Uterus (tissue), 4 donors: ENCODE results near the gene IL22. TPM values are rescaled to one million over a fixed set of nuclear protein-coding genes. Genes with fewer than 3 reads are reported as not detected.

Experiments
- DNase-seq, 2 donors: peaks; one replicate each; pipeline ENCODE4 v3.0.0-alpha.2; 2019 to 2020
- H3K27ac ChIP-seq, 2 donors: fragments of 200-600 bp; sonication (generic); 1 replicate in 1 of 2; 2 replicates in 1 of 2; pipeline ENCODE4 v1.5.1; 2016 to 2018
- H3K27me3 ChIP-seq, 2 donors: fragments of 200-600 bp; sonication (generic); one replicate each; pipeline ENCODE4 v1.5.1; 2018 to 2019; ENCODE audit warnings: control low read depth in 1 of 2
- H3K36me3 ChIP-seq, 2 donors: fragments of 200-600 bp; sonication (generic); one replicate each; pipeline ENCODE4 v1.5.1; 2019; ENCODE audit warnings: control low read depth in 1 of 2
- H3K4me1 ChIP-seq, 2 donors: fragments of 200-600 bp; sonication (generic); one replicate each; pipeline ENCODE4 v1.5.1; 2018 to 2019; ENCODE audit warnings: control low read depth in 1 of 2
- H3K4me3 ChIP-seq, 2 donors: fragments of 200-600 bp; sonication (generic); 1 replicate in 1 of 2; 2 replicates in 1 of 2; pipeline ENCODE4 v1.5.1; 2018 to 2019; ENCODE audit warnings: mild to moderate bottlenecking in 1 of 2
- H3K9me3 ChIP-seq, 2 donors: fragments of 200-600 bp; sonication (generic); one replicate each; pipeline ENCODE4 v1.5.1; 2019; ENCODE audit warnings: control low read depth in 1 of 2
- CTCF ChIP-seq, 4 experiments: fragments of 200-600 bp in 2 of 4; fragments of 450-650 bp in 2 of 4; sonication (generic) in 2 of 4; IDR thresholded peaks; one replicate each; pipeline ENCODE4 v1.5.1; 2016 to 2019; ENCODE audit warnings: antibody characterized with exemption in 4 of 4, mild to moderate bottlenecking in 2 of 4, moderate library complexity in 1 of 4
- POLR2A ChIP-seq, 2 donors: fragments of 450-650 bp; IDR thresholded peaks; one replicate each; pipeline ENCODE4 v1.6.1; 2016; ENCODE audit warnings: antibody characterized with exemption in 2 of 2, mild to moderate bottlenecking in 1 of 2, moderate library complexity in 1 of 2
- intact Hi-C: fragments of 100-400 bp; cut with DNase I; formaldehyde crosslinking; loops from one replicate; pipeline ENCODE4 v1.15.1; 2023; ENCODE audit warnings: low total_unique reads
- total RNA-seq, 4 donors: library from RNA; depleted of rRNA in 3 of 4; stranded (reverse); fragments of >200 nt in 3 of 4; gene quantifications; one replicate each; pipeline versions ENCODE4 v1.1.0 to v1.2.4, GENCODE V29; 2014 to 2023
- donor health status: DM: yes; HTN: yes; CAD: no.

The IL22 gene
- total RNA-seq, 4 donors from 2014 or later = not detected

DNA sequence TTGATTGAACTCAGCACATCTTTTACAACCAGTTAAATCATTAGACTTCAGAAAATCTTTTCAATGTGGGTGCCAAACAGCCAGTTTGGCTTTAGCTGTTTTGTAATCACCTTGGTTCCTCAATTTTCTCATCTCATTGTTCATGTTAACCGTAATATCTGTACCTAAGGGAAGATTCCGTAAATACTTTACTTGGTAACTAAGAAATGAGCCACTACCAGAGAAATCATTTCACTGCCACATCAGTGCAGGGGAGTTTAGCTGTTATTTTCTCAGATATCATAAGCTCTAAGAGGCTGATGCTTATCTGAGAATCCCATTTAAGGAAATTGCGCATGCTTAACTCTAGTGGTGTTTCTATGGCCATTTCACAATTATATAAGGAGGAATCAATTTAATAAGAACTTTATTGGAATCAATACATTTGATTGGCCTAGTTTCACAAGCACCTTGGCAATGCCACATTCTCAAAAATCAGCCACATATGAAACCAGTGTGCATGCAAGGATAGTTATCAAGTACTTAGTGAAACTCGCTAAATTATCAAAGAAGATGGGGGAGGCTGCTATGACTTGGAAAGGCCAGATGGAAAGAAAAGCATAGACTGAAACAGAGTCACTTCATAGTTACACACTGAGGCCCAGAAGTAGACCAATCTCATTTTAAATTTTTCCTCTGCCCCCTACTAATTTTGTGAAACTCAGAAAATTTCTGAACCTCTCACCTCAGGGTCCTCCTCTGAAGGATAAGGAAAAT is 28.1 kb upstream of the IL22 start:
- no peak for TF ChIP-seq CTCF (IDR thresholded peaks at IDR 0.05)
- TF ChIP-seq POLR2A (IDR thresholded peaks at IDR 0.05) = no peak
- no peak for DNase-seq
- no peaks in the 10 kb centered on the region for H3K36me3 ChIP-seq
- H3K4me3 ChIP-seq = no peak overlapping the region
- no peaks in the 10 kb centered on the region for H3K27me3 ChIP-seq
- H3K27ac ChIP-seq = no peak overlapping the region
- intact Hi-C loops = no loop called here
- H3K9me3 ChIP-seq = no peaks in the 10 kb centered on the region
- no peaks in the 10 kb centered on the region for H3K4me1 ChIP-seq

GRCh38 chr12:68280240-68280639 is 26.8 kb upstream of the IL22 start:
- H3K36me3 ChIP-seq = no peaks in the 10 kb centered on the region
- H3K4me1 ChIP-seq = no peaks in the 10 kb centered on the region
- no peak overlapping the region for H3K4me3 ChIP-seq
- TF ChIP-seq POLR2A (IDR thresholded peaks at IDR 0.05) (no peak), CTCF (IDR thresholded peaks at IDR 0.05) (no peak)
- intact Hi-C loops = no loop called here
- no peaks in the 10 kb centered on the region for H3K9me3 ChIP-seq
- H3K27me3 ChIP-seq = no peaks in the 10 kb centered on the region
- no peak for DNase-seq
- no peak overlapping the region for H3K27ac ChIP-seq

- Histone ChIP-seq H3K9me3 (no peaks in the 10 kb centered on the region), H3K27me3 (no peaks in the 10 kb centered on the region), H3K4me3 (no peak overlapping the region), H3K27ac (no peak overlapping the region), H3K4me1 (no peaks in the 10 kb centered on the region), H3K36me3 (no peaks in the 10 kb centered on the region)
- DNase-seq = no peak
- TF ChIP-seq CTCF (IDR thresholded peaks at IDR 0.05) = no peak
- TF ChIP-seq POLR2A (IDR thresholded peaks at IDR 0.05) = no peak
- intact Hi-C loops = no loop called here
Measured at GRCh38 chr12:68279227-68280054, 26.0 kb upstream of the IL22 start.

DNA sequence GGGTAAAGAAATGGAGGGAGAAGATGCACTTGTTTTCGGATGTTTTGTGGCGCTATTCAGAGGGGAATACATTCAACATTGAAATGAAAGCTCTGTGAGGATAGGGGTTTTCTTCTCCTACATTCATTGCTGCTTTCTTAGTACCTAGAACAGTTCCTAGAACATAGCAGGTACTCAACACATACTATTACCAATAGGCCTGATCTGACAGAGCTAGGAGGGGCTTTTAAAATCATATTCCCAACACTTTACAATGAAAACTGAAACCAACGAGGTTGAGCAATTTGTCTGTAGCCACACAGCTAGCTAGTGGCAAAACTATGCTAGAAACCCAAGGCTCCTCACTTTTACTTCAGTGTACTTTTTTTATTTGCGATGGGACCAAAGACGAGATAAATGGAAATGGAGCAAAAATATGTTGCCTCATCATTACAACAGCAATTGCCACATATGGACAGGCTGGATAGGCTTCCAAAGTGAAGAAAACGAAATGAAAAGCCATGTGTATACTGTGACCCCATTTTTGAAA is 23.1 kb upstream of the IL22 start:
- H3K9me3 ChIP-seq = no peaks in the 10 kb centered on the region
- no peak overlapping the region for H3K4me3 ChIP-seq
- TF ChIP-seq POLR2A (IDR thresholded peaks at IDR 0.05) (no peak), CTCF (IDR thresholded peaks at IDR 0.05) (no peak)
- no peak overlapping the region for H3K27ac ChIP-seq
- DNase-seq = no peak
- no peaks in the 10 kb centered on the region for H3K4me1 ChIP-seq
- H3K36me3 ChIP-seq = no peaks in the 10 kb centered on the region
- intact Hi-C loops = no loop called here
- no peaks in the 10 kb centered on the region for H3K27me3 ChIP-seq

DNA sequence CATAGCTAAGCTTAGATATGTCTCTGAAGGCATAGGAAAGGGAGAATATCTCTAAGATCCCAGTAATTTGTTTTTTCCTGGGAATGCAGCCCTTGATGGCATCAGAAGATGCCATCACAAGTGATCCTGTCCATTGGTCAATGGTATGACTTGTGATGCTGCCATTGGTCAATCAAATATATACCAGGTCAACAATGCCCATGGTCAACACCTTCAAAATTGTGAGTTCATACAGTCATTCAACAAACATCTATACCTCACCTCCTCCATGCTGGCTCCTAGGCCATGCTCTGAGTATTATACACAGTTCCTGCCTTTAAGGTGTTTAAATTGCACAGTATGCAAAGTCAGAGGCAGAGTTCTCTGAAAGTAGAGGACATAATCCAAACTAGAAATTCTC is 19.3 kb upstream of the IL22 start:
- DNase-seq = no peak
- H3K36me3 ChIP-seq = no peaks in the 10 kb centered on the region
- H3K27ac ChIP-seq = no peak overlapping the region
- TF ChIP-seq POLR2A (IDR thresholded peaks at IDR 0.05) (no peak), CTCF (IDR thresholded peaks at IDR 0.05) (no peak)
- no peak overlapping the region for H3K4me3 ChIP-seq
- no peaks in the 10 kb centered on the region for H3K4me1 ChIP-seq
- H3K9me3 ChIP-seq = no peaks in the 10 kb centered on the region
- intact Hi-C loops = no loop called here
- no peaks in the 10 kb centered on the region for H3K27me3 ChIP-seq
